SIG-M5 treated with dmso at 0.1 percent for 504 hours (cell line): Measurements from ENCODE around the gene NKAIN1.
"Not testable (repeated sequence)": the region's sequence is repeated elsewhere in the genome, so short reads cannot be mapped to it uniquely, and the experiment has no call there.

Experiments
- DNase-seq: peaks from one replicate; lab custom pipeline; 2025; ENCODE audit not compliant: unreplicated experiment; lab: John Stamatoyannopoulos, UW

The NKAIN1 gene

GRCh38 chr1:31239653-31240241, at the start of gene NKAIN1:
TSS of gene NKAIN1 (minus strand) at chr1:31239887. CDS start at chr1:31239547, 340 bp downstream.
- DNase-seq: no peak

GRCh38 chr1:31289021-31289420, 49.3 kb upstream of the NKAIN1 start:
- DNase-seq: no peak

GRCh38 chr1:31287791-31288190, 48.1 kb upstream of the NKAIN1 start:
- DNase-seq: not testable (repeated sequence)

GRCh38 chr1:31282426-31282825, 42.7 kb upstream of the NKAIN1 start:
- DNase-seq: not testable (repeated sequence)

- no peak for DNase-seq
These were observed 33.9 kb upstream of the NKAIN1 start for GRCh38 chr1:31273619-31274018.

GRCh38 chr1:31272369-31272768, 32.7 kb upstream of the NKAIN1 start:
- DNase-seq: no peak

- DNase-seq: no peak
These were observed 26.9 kb upstream of the NKAIN1 start for GRCh38 chr1:31266547-31266946.

- no peak for DNase-seq
These were observed 25.2 kb upstream of the NKAIN1 start for GRCh38 chr1:31264790-31265386.

GRCh38 chr1:31263408-31263807, 23.7 kb upstream of the NKAIN1 start:
- no peak for DNase-seq

GRCh38 chr1:31262393-31262792, 22.7 kb upstream of the NKAIN1 start:
- not testable (repeated sequence) for DNase-seq

GRCh38 chr1:31261916-31262315, 22.2 kb upstream of the NKAIN1 start:
- no peak for DNase-seq

- no peak for DNase-seq
These were observed 20.1 kb upstream of the NKAIN1 start for GRCh38 chr1:31259746-31260145.

GRCh38 chr1:31258581-31258980, 18.9 kb upstream of the NKAIN1 start:
- no peak for DNase-seq

- no peak for DNase-seq
These were observed 17.5 kb upstream of the NKAIN1 start for GRCh38 chr1:31257213-31257612.

- no peak for DNase-seq
These were observed 10.2 kb upstream of the NKAIN1 start for GRCh38 chr1:31249854-31250253.

GRCh38 chr1:31248276-31248675, 8.6 kb upstream of the NKAIN1 start:
- DNase-seq: no peak

GRCh38 chr1:31244326-31244725, 4.6 kb upstream of the NKAIN1 start:
- DNase-seq: no peak

- no peak for DNase-seq
These were observed 4.0 kb upstream of the NKAIN1 start for GRCh38 chr1:31243501-31244286.

- DNase-seq: peak; percentile 51
These were observed 1.6 kb upstream of the NKAIN1 start for GRCh38 chr1:31241321-31241720.

GRCh38 chr1:31238986-31239613, 587 bp downstream of the NKAIN1 start:
- DNase-seq: no peak

- no peak for DNase-seq
These were observed 1.1 kb downstream of the NKAIN1 start for GRCh38 chr1:31238612-31238985.

- no peak for DNase-seq
These were observed 4.8 kb downstream of the NKAIN1 start for GRCh38 chr1:31234870-31235269.
